ENCODE results near the gene GNPTAB.

Gene GNPTAB

GRCh38 chr12:101795786-101796185, 35.0 kb downstream of the GNPTAB start:
- peaks cover 77% of the 10 kb centered on the region for H3K4me1 Mint-ChIP-seq

GRCh38 chr12:101795013-101795412, 35.7 kb downstream of the GNPTAB start:
- no peaks in the 10 kb centered on the region for H3K27me3 Mint-ChIP-seq
- peaks cover 72% of the 10 kb centered on the region for H3K4me1 Mint-ChIP-seq
- no peak for ATAC-seq
- peak overlapping the region in 1 of 2 donors; percentile 86 for H3K27ac Mint-ChIP-seq
- peaks cover 0 to 5% of the 10 kb centered on the region in 2 donors for H3K9me3 Mint-ChIP-seq
- peak overlapping the region in 1 of 2 donors; percentile 40 for H3K4me3 Mint-ChIP-seq
- DNase-seq: no peak

More at GRCh38 chr12:101795786-101796185, 35.0 kb downstream of the GNPTAB start:
- peak overlapping the region; percentile 86 for H3K27ac Mint-ChIP-seq
- DNase-seq (no peak), ATAC-seq (peak; percentile 29)
- no peaks in the 10 kb centered on the region for H3K27me3 Mint-ChIP-seq
- peak overlapping the region; percentile 40 to 57 for H3K4me3 Mint-ChIP-seq
- peaks cover 0 to 5% of the 10 kb centered on the region in 2 donors for H3K9me3 Mint-ChIP-seq

- H3K27me3 Mint-ChIP-seq: no peaks in the 10 kb centered on the region
- ATAC-seq: no peak
- H3K4me3 Mint-ChIP-seq: peak overlapping the region in 1 of 2 donors; percentile 40
- H3K27ac Mint-ChIP-seq: peak overlapping the region in 1 of 2 donors; percentile 42
- peaks cover 72% of the 10 kb centered on the region for H3K4me1 Mint-ChIP-seq
- H3K9me3 Mint-ChIP-seq: peaks cover 0 to 5% of the 10 kb centered on the region in 2 donors
- DNase-seq: no peak
Observed at GRCh38 chr12:101794574-101794973, 36.2 kb downstream of the GNPTAB start.

- ATAC-seq: peak; percentile 98
Observed at GRCh38 chr12:101793401-101793800, 37.4 kb downstream of the GNPTAB start.

GRCh38 chr12:101792046-101792931, 38.5 kb downstream of the GNPTAB start:
- Mint-ChIP-seq H3K27me3 (no peaks in the 10 kb centered on the region), H3K4me1 (peaks cover 54% of the 10 kb centered on the region), H3K27ac (peak overlapping the region; percentile 67 to 83), H3K9me3 (no peaks in the 10 kb centered on the region), H3K4me3 (no peak overlapping the region)
- no peak for ATAC-seq
- no peak for DNase-seq

More at GRCh38 chr12:101793401-101793800, 37.4 kb downstream of the GNPTAB start:
- Mint-ChIP-seq H3K4me3 (peak overlapping the region in 1 of 2 donors; percentile 35), H3K9me3 (peaks cover 0 to 5% of the 10 kb centered on the region in 2 donors), H3K27me3 (no peaks in the 10 kb centered on the region), H3K4me1 (peaks cover 65% of the 10 kb centered on the region), H3K27ac (peak overlapping the region; percentile 43 to 83)
- peak in 1 of 2 donors; percentile 25 for DNase-seq

GRCh38 chr12:101789171-101789570, 41.6 kb downstream of the GNPTAB start:
- Mint-ChIP-seq H3K27me3 (no peaks in the 10 kb centered on the region), H3K4me3 (no peak overlapping the region), H3K9me3 (no peaks in the 10 kb centered on the region), H3K27ac (no peak overlapping the region), H3K4me1 (peaks cover 42% of the 10 kb centered on the region)
- ATAC-seq (no peak), DNase-seq (no peak)

DNA sequence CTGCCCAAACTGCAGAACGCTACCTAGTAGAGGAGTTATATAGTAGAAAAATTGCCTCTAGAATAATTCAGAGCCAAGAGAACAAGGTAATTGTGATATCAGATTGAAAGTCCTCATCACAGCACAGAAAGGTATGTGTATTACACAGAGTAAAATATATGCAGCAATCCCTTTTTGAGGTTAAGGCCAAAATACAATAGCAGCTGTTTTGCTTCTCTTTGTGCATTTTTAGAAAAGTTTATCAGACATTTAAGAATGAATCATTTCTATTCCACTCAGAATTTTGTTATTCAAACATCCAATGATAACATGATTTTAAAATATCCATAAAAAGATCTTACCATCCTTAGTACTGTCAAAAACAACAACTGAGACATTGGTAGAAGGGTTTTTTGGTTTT, 45.1 kb downstream of the GNPTAB start:
- Mint-ChIP-seq H3K4me3 (no peak overlapping the region), H3K4me1 (peaks cover 47% of the 10 kb centered on the region), H3K27ac (no peak overlapping the region), H3K9me3 (no peaks in the 10 kb centered on the region), H3K27me3 (no peaks in the 10 kb centered on the region)
- DNase-seq (no peak), ATAC-seq (no peak)

DNA sequence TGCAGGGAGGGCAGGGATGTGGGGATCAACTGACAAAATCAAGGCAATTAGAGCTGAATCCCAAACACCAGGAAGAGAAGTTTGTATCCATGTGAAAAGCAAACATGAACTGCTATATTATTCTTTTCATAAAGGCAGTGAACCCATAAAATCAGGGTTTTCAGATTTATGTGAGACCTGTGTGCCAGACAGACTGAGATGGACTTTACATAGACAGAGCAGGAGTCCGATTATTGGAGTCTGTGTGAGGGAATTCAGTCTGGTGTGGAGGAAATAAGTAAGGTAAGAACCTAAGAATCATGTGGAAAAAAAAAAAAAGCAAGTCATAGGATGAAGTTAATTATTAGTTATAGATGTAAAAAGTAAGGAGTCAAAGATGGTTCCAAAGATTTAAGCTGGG, 46.4 kb downstream of the GNPTAB start:
- H3K27me3 Mint-ChIP-seq: no peaks in the 10 kb centered on the region
- ATAC-seq: no peak
- H3K4me3 Mint-ChIP-seq: no peak overlapping the region
- no peaks in the 10 kb centered on the region for H3K9me3 Mint-ChIP-seq
- peaks cover 41% of the 10 kb centered on the region for H3K4me1 Mint-ChIP-seq
- H3K27ac Mint-ChIP-seq: no peak overlapping the region
- no peak for DNase-seq

- Mint-ChIP-seq H3K27ac (no peak overlapping the region), H3K9me3 (no peaks in the 10 kb centered on the region), H3K4me1 (peaks cover 38% of the 10 kb centered on the region), H3K27me3 (no peaks in the 10 kb centered on the region), H3K4me3 (no peak overlapping the region)
- no peak for DNase-seq
- no peak for ATAC-seq
Observed at GRCh38 chr12:101783838-101784237, 46.9 kb downstream of the GNPTAB start.

DNA sequence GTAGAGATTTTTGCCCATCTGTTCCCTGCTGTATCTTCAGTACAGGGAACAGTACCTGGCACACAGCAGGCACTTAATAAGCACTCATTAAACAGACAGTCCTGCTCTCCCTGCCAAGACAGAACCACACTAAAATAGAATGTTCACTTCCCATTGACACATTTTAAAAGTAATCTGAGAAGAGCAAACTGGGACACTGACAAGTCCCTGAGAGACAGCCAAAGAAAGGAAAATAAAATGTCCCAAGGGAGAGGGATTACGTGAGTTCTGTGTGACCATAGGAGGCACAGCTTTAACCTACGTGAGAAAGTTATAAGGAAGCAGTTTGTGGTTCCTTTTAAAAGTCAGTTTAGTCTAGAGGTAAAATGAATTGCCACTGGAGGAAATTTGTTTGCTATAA, 47.6 kb downstream of the GNPTAB start:
- Mint-ChIP-seq H3K4me3 (peak overlapping the region in 1 of 2 donors; percentile 11), H3K27me3 (no peaks in the 10 kb centered on the region), H3K4me1 (peaks cover 38% of the 10 kb centered on the region), H3K9me3 (no peaks in the 10 kb centered on the region), H3K27ac (peak overlapping the region; percentile 54 to 75)
- no peak for ATAC-seq
- no peak for DNase-seq

GRCh38 chr12:101782273-101782731, 48.5 kb downstream of the GNPTAB start:
- Mint-ChIP-seq H3K4me1 (peaks cover 38% of the 10 kb centered on the region), H3K4me3 (peak overlapping the region; percentile 11 to 50), H3K27me3 (no peaks in the 10 kb centered on the region), H3K27ac (peak overlapping the region in 1 of 2 donors; percentile 75), H3K9me3 (no peaks in the 10 kb centered on the region)
- ATAC-seq (peak; percentile 87), DNase-seq (peak in 1 of 2 donors; percentile 36)

DNA sequence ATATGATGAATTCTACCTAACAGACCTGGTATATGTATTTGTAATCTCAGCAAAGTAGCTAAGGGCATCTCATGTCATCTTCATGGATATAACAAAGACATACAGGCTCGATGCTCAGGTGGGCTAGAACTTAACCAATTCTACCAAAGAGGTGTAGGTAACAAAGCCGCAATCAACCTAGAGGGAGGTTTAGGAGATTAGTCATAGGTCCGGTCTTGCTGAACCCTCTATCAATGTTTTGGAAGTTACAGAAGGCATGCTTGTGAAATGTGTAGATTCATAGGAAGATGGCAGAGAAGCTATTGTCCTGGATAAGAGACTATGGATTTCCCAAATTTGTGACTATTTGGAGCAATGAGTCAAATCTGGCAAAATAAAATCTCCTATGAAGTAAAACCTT, 48.9 kb downstream of the GNPTAB start:
- Mint-ChIP-seq H3K4me3 (peak overlapping the region in 1 of 2 donors; percentile 50), H3K9me3 (no peaks in the 10 kb centered on the region), H3K27me3 (no peaks in the 10 kb centered on the region), H3K4me1 (peaks cover 38% of the 10 kb centered on the region), H3K27ac (peak overlapping the region; percentile 16 to 96)
- DNase-seq (no peak), ATAC-seq (peak; percentile 65)

- Mint-ChIP-seq H3K9me3 (no peaks in the 10 kb centered on the region), H3K27me3 (no peaks in the 10 kb centered on the region), H3K4me1 (peaks cover 38% of the 10 kb centered on the region), H3K4me3 (no peak overlapping the region), H3K27ac (peak overlapping the region in 1 of 2 donors; percentile 93)
- DNase-seq (no peak), ATAC-seq (no peak)
Observed at GRCh38 chr12:101780599-101780998, 50.2 kb downstream of the GNPTAB start.

DNA sequence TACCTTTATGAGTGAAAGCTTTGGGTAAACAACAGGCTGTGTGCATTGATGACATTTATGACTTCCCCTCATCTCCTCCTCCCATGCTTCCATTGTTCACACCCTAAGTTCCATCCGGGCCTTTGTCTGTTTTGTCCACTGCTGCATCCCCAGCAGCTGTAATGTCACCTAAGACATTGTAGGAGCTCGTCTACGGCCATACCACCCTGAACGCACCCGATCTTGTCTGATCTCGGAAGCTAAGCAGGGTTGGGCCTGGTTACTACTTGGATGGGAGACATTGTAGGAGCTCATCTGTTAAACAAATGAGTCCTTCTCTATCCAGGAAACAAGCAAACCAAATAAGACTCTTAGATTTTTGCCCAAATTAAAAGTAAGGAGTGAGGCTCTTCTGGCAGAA, 51.1 kb downstream of the GNPTAB start:
- no peak for ATAC-seq
- H3K9me3 Mint-ChIP-seq: no peaks in the 10 kb centered on the region
- no peak overlapping the region for H3K4me3 Mint-ChIP-seq
- no peaks in the 10 kb centered on the region for H3K27me3 Mint-ChIP-seq
- DNase-seq: no peak
- peaks cover 38% of the 10 kb centered on the region for H3K4me1 Mint-ChIP-seq
- no peak overlapping the region for H3K27ac Mint-ChIP-seq

DNA sequence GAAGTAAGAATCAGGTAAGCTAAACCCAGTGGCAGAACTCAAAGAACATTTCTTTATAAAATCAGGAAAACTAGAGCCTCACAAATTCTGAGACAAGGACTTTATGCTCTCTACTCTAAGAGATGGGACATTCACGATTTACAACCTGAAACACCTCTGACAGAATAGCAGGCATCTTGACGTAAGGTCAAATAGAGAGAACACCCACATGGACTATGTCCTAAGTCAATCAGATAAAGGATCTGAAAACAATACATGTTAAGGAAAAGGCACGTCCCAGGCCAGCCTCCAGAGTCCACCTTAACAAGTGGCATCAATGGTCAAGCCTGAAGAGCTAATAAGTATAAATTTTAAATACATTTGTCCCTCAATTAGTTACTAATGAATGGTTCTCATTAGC, 51.6 kb downstream of the GNPTAB start:
- peaks cover 33% of the 10 kb centered on the region for H3K4me1 Mint-ChIP-seq
- H3K27me3 Mint-ChIP-seq: no peaks in the 10 kb centered on the region
- no peaks in the 10 kb centered on the region for H3K9me3 Mint-ChIP-seq
- DNase-seq (no peak), ATAC-seq (no peak)
- no peak overlapping the region for H3K27ac Mint-ChIP-seq
- H3K4me3 Mint-ChIP-seq: no peak overlapping the region

- peaks cover 30% of the 10 kb centered on the region for H3K4me1 Mint-ChIP-seq
- no peak overlapping the region for H3K27ac Mint-ChIP-seq
- no peak for ATAC-seq
Observed at GRCh38 chr12:101777978-101778377, 52.8 kb downstream of the GNPTAB start.

More at GRCh38 chr12:101777978-101778377, 52.8 kb downstream of the GNPTAB start:
- Mint-ChIP-seq H3K4me3 (no peak overlapping the region), H3K27me3 (no peaks in the 10 kb centered on the region), H3K9me3 (no peaks in the 10 kb centered on the region)
- no peak for DNase-seq
